HG02678 (cell line): ENCODE measurements around the gene GUCY1A1.

Experiments
- ATAC-seq: cut with Tn5 transposase; IDR thresholded peaks from one replicate; pipeline ENCODE4 v1.9.1; 2021; ENCODE audit warnings: mild to moderate bottlenecking, moderate library complexity; ENCODE audit not compliant: unreplicated experiment

GUCY1A1 gene

GRCh38 chr4:155734951-155735350 lies 68.3 kb downstream of the GUCY1A1 start:
- no peak for ATAC-seq

DNA sequence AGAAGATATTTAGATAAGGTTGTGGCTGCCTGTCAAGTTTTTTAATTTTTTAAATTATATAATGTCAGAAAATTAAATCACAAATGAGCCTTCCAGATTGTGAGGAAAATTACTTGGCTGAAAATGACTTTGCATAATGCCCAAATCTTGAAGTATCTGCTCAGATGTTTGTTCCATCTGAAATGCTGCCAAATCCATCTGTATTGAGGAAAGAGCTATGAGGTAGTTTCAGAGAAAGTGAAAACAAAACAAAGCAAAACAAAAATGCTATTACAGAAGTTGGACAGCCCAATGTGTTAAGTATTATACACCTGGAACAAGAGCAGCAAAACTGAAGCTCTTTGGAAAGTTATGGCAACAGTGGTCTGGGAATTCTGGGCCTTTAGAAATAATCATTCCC lies 68.8 kb downstream of the GUCY1A1 start:
- no peak for ATAC-seq

- no peak for ATAC-seq
These were observed 71.9 kb downstream of the GUCY1A1 start for GRCh38 chr4:155738548-155738947.

GRCh38 chr4:155741546-155741945 lies 74.9 kb downstream of the GUCY1A1 start:
- no peak for ATAC-seq

GRCh38 chr4:155742310-155743015 lies 75.8 kb downstream of the GUCY1A1 start:
- ATAC-seq, result no peak

DNA sequence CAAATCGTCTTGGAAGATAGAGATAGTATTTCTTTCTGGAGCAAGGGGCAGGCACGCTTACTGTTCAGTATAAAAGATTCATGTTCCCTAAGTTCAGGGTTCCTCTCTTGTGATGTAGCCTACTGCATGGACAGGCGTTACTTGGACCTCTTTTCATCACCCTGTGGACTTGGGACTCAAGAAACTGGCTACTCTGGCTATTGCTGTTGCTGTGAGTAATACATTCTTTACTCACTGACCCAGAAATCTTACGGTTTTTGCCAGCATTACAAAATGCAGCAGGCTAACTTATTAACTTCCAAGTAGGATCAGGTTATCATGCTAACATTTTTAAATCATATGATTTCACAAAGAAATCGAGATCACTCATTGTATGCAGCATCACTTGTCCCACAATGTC lies 79.3 kb downstream of the GUCY1A1 start:
- no peak for ATAC-seq

GRCh38 chr4:155748039-155748438 lies 81.4 kb downstream of the GUCY1A1 start:
- no peak for ATAC-seq

DNA sequence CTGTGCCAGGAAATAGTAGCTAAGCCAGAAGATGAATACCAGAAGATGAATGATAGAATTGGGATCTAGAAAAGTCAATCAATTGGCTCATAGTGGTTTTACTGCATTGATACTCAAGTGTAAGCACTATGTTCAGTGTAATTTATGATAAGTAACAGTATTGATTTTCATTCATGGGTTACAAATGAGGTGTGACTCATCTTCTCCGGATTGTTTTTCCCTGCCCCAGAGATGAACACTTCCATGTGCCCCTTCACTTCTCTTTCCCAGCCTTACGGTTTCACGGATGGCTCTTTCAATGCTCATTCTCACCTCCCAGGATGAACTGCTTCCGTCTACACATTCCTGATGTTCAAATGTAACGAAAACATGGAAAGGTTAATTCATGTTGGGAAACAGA lies 82.4 kb downstream of the GUCY1A1 start:
- no peak for ATAC-seq

DNA sequence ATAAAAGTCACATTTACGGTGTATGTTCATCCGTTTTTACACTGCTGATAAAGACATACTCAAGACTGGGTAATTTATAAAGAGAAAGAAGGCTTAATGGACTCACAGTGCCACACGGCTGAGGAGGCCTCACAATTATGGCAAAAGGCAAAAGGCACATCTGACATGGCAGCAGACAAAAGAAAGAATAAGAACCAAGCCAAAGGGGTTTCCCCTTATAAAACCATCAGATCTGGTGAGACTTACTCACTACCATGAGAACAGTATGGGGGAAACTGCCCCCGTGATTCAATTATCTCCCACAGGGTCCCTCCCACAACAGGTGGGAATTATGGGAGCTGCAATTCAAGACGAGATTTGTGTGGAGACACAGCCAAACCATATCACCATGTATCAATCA lies 84.9 kb downstream of the GUCY1A1 start:
- no peak for ATAC-seq

DNA sequence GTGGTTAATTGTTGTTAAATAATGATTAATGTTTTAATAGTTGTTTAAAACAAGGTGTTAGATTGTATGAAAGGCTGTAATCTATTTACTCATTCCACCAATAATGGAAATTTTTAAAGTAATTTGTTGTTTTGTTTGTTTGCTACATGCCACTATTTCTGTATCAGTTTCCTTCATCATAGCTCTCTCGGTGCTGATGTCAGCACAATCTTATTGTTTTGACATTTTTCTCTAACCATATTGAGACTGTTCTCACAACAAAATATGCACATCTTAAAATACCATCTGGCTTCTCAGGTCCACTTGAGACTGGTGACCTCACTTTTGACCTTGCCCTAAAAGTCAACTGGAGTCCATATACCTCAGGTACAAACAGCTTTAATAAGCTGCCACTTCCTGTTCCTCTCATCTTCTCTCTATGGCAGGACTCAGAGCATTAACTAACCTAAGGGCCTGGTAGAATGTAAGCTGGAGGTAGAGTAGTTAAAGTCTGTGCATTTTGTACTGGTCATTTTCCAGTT lies 91.2 kb downstream of the GUCY1A1 start:
- no peak for ATAC-seq

DNA sequence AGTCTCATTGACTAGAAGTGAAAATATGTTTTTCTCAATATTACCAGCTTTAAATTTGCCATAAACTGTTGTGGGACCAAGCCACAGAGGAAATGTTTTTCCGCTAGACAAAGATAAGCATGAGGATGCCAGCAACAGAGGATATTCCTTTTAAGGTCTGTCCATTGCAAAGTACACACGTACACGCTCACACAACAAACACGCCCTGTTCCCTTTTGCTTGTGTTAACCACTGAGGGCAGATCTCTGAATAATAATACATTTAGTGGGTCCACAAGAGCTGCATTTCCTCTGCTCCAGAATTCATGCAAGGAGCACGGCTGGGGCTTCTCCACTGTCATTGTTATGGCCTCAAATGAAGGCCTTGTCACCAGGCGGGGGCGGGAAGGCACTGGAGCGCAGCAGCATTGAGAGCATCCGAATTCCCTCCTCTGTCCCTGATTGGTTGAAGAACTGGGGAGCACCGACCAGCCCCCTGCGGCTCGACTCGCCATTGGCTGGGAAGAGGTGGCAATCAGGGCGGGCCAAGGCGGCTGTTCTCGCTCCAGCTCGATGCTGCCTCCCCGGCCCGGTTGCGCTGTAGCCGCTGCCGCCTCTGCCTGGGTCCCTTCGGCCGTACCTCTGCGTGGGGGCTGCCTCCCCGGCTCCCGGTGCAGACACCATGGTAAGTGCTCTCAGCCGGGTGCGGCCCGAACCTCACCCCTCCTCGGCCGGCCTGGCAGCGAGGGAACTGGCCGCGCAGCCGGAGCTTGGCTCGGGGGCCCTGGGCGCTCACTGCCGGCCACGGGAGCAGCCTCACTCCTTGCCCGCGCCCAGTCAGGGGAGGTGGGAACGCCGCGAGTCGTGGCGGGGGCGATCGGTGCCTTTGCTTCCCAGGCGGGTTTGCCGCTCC lies 92.1 kb downstream of the GUCY1A1 start, which contains the start of gene GUCY1B1:
GUCY1B1 (plus strand) TSS at position 541 of the 891 bp plus-strand sequence; CDS start at position 661, 120 bp downstream.
- peak; percentile 97 for ATAC-seq

GRCh38 chr4:155759372-155760252 lies 93.0 kb downstream of the GUCY1A1 start:
- peak; percentile 17 for ATAC-seq

- no peak for ATAC-seq
These were observed 94.4 kb downstream of the GUCY1A1 start for GRCh38 chr4:155761047-155761446.

DNA sequence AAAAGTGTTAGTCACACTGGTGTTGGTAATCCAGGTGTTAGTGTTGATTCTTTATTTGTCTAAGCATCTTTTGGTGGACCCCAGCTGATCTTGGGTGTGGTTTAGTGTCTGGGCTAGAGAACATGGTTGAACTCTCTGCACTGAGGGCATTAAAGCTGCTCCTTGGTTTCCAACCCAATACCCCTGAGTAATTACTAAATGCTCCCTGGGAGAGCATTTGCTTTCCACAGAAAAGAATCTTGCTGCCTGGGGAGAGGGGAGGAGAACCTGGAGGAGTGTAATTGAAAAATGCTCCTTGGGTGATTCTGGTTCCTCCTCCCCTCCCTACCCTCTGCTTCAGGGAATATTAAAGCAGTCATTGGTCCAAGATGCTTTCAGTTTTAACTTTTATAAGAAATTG lies 95.3 kb downstream of the GUCY1A1 start:
- ATAC-seq, result no peak

- ATAC-seq, result no peak
These were observed 95.7 kb downstream of the GUCY1A1 start for GRCh38 chr4:155762334-155762733.

DNA sequence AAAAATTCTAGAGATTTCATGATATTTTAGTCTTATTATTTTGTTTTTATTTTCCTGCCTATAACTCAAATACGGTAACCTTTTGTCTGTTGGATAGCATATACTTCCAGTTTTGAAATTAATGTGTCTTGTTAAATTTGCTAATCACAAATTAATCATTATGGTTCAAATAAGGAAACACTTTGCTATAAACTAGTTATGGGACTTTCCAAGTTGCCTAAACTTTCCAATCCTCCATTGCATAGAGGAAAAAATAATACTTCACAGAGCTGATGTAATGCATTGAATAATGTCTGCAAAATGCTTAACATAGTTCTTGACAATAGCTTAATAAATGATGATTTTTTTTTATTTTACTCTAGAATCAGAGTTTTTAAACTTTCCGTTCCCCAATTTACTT lies 96.9 kb downstream of the GUCY1A1 start:
- ATAC-seq, result no peak

GRCh38 chr4:155765149-155765548 lies 98.5 kb downstream of the GUCY1A1 start:
- no peak for ATAC-seq

- no peak for ATAC-seq
These were observed 100.0 kb downstream of the GUCY1A1 start for GRCh38 chr4:155766622-155767021.

- ATAC-seq, result no peak
These were observed 101.7 kb downstream of the GUCY1A1 start for GRCh38 chr4:155768370-155768769.

- peak; percentile 91 for ATAC-seq
These were observed 102.4 kb downstream of the GUCY1A1 start for GRCh38 chr4:155769090-155769489.
